H9 (cell line): ENCODE measurements around the gene MPZL1. TPM values are rescaled to one million over a fixed set of nuclear protein-coding genes. Genes with fewer than 3 reads are reported as not detected.

Source experiments
- DNase-seq: peaks from one replicate; pipeline ENCODE4 v3.0.0-alpha.2; 2017
- H2AFZ ChIP-seq: one replicate; pipeline ENCODE4 v1.6.1; 2013; ENCODE audit warnings: mild to moderate bottlenecking, low read length, control low read depth, moderate library complexity
- H2AK5ac ChIP-seq: 2 replicates; pipeline ENCODE4 v1.6.1; 2013; ENCODE audit warnings: low read length, control low read depth, mixed read lengths; ENCODE audit not compliant: insufficient read length
- H2BK120ac ChIP-seq: one replicate; pipeline ENCODE4 v1.6.1; 2013; ENCODE audit warnings: low read depth, mild to moderate bottlenecking, low read length, control low read depth, inconsistent platforms; ENCODE audit not compliant: poor library complexity, severe bottlenecking
- H2BK12ac ChIP-seq: 2 replicates; pipeline ENCODE4 v1.6.1; 2013; ENCODE audit warnings: low read length, control low read depth, mixed read lengths, low read depth; ENCODE audit not compliant: insufficient read length
- H2BK15ac ChIP-seq: 2 replicates; pipeline ENCODE4 v1.6.1; 2013; ENCODE audit warnings: low read depth, low read length, control low read depth
- H2BK20ac ChIP-seq: one replicate; pipeline ENCODE4 v1.6.1; 2013; ENCODE audit warnings: low read depth, mild to moderate bottlenecking, low read length, control low read depth, inconsistent platforms; ENCODE audit not compliant: poor library complexity, severe bottlenecking
- H2BK5ac ChIP-seq: 2 replicates; pipeline ENCODE4 v1.6.1; 2013; ENCODE audit warnings: low read length, control low read depth, mixed read lengths; ENCODE audit not compliant: insufficient read length
- H3K14ac ChIP-seq: 2 replicates; pipeline ENCODE4 v1.6.1; 2013; ENCODE audit warnings: low read length, control low read depth; ENCODE audit not compliant: insufficient read depth
- H3K18ac ChIP-seq: 2 replicates; pipeline ENCODE4 v1.6.1; 2013; ENCODE audit warnings: low read depth, mild to moderate bottlenecking, mixed read lengths, low read length, control low read depth; ENCODE audit not compliant: insufficient read length
- H3K23ac ChIP-seq: 2 replicates; pipeline ENCODE4 v1.6.1; 2013; ENCODE audit warnings: low read length, control low read depth, mixed read lengths, low read depth; ENCODE audit not compliant: insufficient read length
- H3K23me2 ChIP-seq: 2 replicates; pipeline ENCODE4 v1.6.1; 2013; ENCODE audit warnings: low read depth, mild to moderate bottlenecking, mixed read lengths, low read length, control low read depth; ENCODE audit not compliant: insufficient read length, poor library complexity, severe bottlenecking
- H3K27ac ChIP-seq: 2 replicates; pipeline ENCODE4 v1.5.1; 2013; ENCODE audit warnings: low read length, control low read depth, mixed read lengths, low read depth; ENCODE audit not compliant: insufficient read length
- H3K27me3 ChIP-seq: 2 replicates; pipeline ENCODE4 v1.6.1; 2013; ENCODE audit warnings: low read length, control low read depth, inconsistent platforms; ENCODE audit not compliant: insufficient read depth
- H3K4ac ChIP-seq: 2 replicates; pipeline ENCODE4 v1.6.1; 2013; ENCODE audit warnings: low read depth, mild to moderate bottlenecking, control low read depth, inconsistent platforms, low read length, moderate library complexity
- H3K4me1 ChIP-seq: 2 replicates; pipeline ENCODE4 v1.6.1; 2013; ENCODE audit warnings: low read length, control low read depth, inconsistent platforms; ENCODE audit not compliant: insufficient read depth
- H3K4me2 ChIP-seq: 2 replicates; pipeline ENCODE4 v1.6.1; 2013; ENCODE audit warnings: low read length, control low read depth, mixed read lengths; ENCODE audit not compliant: insufficient read length, insufficient read depth
- H3K56ac ChIP-seq: 2 replicates; pipeline ENCODE4 v1.6.1; 2013; ENCODE audit warnings: low read depth, mild to moderate bottlenecking, mixed read lengths, low read length, control low read depth; ENCODE audit not compliant: insufficient read length
- H3K79me1 ChIP-seq: 2 replicates; pipeline ENCODE4 v1.6.1; 2013; ENCODE audit warnings: low read depth, mild to moderate bottlenecking, moderate library complexity, low read length, control low read depth, inconsistent platforms; ENCODE audit not compliant: insufficient read depth, poor library complexity, severe bottlenecking
- H3K79me2 ChIP-seq: 2 replicates; pipeline ENCODE4 v1.6.1; 2013; ENCODE audit warnings: low read length, control low read depth, inconsistent platforms; ENCODE audit not compliant: insufficient read depth
- H3K9ac ChIP-seq: 2 replicates; pipeline ENCODE4 v1.6.1; 2013; ENCODE audit warnings: low read length, control low read depth, mixed read lengths; ENCODE audit not compliant: insufficient read length; ENCODE audit errors: extremely low read depth
- H3K9me3 ChIP-seq: one replicate; pipeline ENCODE4 v1.6.1; 2013; ENCODE audit warnings: low read depth, low read length, inconsistent platforms; ENCODE audit not compliant: control insufficient read depth
- H3T11ph ChIP-seq: one replicate; pipeline ENCODE4 v1.6.1; 2013; ENCODE audit warnings: mild to moderate bottlenecking, low read length, control low read depth, inconsistent platforms
- H4K20me1 ChIP-seq: one replicate; pipeline ENCODE4 v1.6.1; 2013; ENCODE audit not compliant: control insufficient read depth, insufficient read length, insufficient read depth
- H4K5ac ChIP-seq: 2 replicates; pipeline ENCODE4 v1.6.1; 2013; ENCODE audit warnings: low read depth, mild to moderate bottlenecking, mixed read lengths, low read length, control low read depth; ENCODE audit not compliant: insufficient read length
- H4K8ac ChIP-seq: replicated peaks from 2 replicates; pipeline ENCODE4 v1.6.1; 2013; ENCODE audit warnings: low read length, control low read depth, mixed read lengths, low read depth; ENCODE audit not compliant: insufficient read length
- H4K91ac ChIP-seq: 2 replicates; pipeline ENCODE4 v1.6.1; 2013; ENCODE audit warnings: low read depth, mild to moderate bottlenecking, moderate library complexity, mixed read lengths, low read length, control low read depth; ENCODE audit not compliant: insufficient read length
- H3K27ac Mint-ChIP-seq, 3 experiments: 2 replicates in 2 of 3; 3 replicates in 1 of 3; pipeline ENCODE4 v1.8.0; 2020 to 2021; ENCODE audit warnings: mixed read lengths in 3 of 3, mild to moderate bottlenecking in 1 of 3, moderate library complexity in 1 of 3
- H3K27me3 Mint-ChIP-seq: 2 replicates; pipeline ENCODE4 v1.8.0; 2021; ENCODE audit warnings: low read depth, mild to moderate bottlenecking, moderate library complexity, mixed read lengths
- H3K36me3 Mint-ChIP-seq, 3 experiments: 2 replicates in 2 of 3; 3 replicates in 1 of 3; pipeline ENCODE4 v1.8.0; 2020 to 2021; ENCODE audit warnings: low read depth in 3 of 3, mixed read lengths in 3 of 3; ENCODE audit not compliant: insufficient read depth in 1 of 3
- H3K4me1 Mint-ChIP-seq, 2 experiments: 2 replicates each; pipeline ENCODE4 v1.8.0; 2020; ENCODE audit warnings: mixed read lengths in 2 of 2
- H3K4me3 Mint-ChIP-seq, 2 experiments: 2 replicates in 1 of 2; 3 replicates in 1 of 2; pipeline ENCODE4 v1.8.0; 2020 to 2021; ENCODE audit warnings: mild to moderate bottlenecking in 2 of 2, mixed read lengths in 2 of 2, moderate library complexity in 1 of 2
- H3K9me3 Mint-ChIP-seq, 2 experiments: 2 replicates in 1 of 2; 3 replicates in 1 of 2; pipeline ENCODE4 v1.8.0; 2020; ENCODE audit warnings: mild to moderate bottlenecking in 2 of 2, mixed read lengths in 2 of 2, moderate library complexity in 1 of 2
- CTCF ChIP-seq: fragments of 200-600 bp; sonication (generic); conservative IDR thresholded peaks from 3 replicates; pipeline ENCODE4 v1.8.0; 2021; ENCODE audit warnings: antibody characterized with exemption, mild to moderate bottlenecking
- WGBS: extraction: QIAGEN DNeasy Blood & Tissue Kit; methylation state at CpG from one replicate; pipeline ENCODE4 v1.1.7; 2013; ENCODE audit warnings: missing lambda C conversion rate, low lambda C conversion rate, mixed read lengths; ENCODE audit not compliant: insufficient read length; ENCODE audit errors: extremely low coverage; 5-methylcytosine and 5-hydroxymethylcytosine counted together
- total RNA-seq: library from RNA; stranded (reverse); gene quantifications from 2 replicates; pipeline ENCODE4 v1.2.1, GENCODE V29; 2021

Gene MPZL1
- total RNA-seq, 1 experiment from 2014 or later = 60.7 TPM

GRCh38 chr1:167673265-167673664, 48.5 kb upstream of the MPZL1 start:
- no CpG with 5 or more reads among the region's 4 CpGs for WGBS
- H2BK20ac ChIP-seq = no peak overlapping the region
- no peak overlapping the region for H2AFZ ChIP-seq
- H3K27me3 ChIP-seq = no peaks in the 10 kb centered on the region
- H4K91ac ChIP-seq = no peak overlapping the region
- H3K23me2 ChIP-seq = no peaks in the 10 kb centered on the region
- Mint-ChIP-seq H3K36me3 (no peaks in the 10 kb centered on the region), H3K4me3 (no peak overlapping the region), H3K9me3 (no peaks in the 10 kb centered on the region), H3K27ac (no peak overlapping the region), H3K27me3 (peaks cover 4% of the 10 kb centered on the region), H3K4me1 (peaks cover 21 to 24% of the 10 kb centered on the region in 2 experiments)
- no peak overlapping the region for H3T11ph ChIP-seq
- H3K9me3 ChIP-seq = no peaks in the 10 kb centered on the region
- no peak overlapping the region for H2BK120ac ChIP-seq
- H3K4me2 ChIP-seq = no peak overlapping the region
- no peak overlapping the region for H3K9ac ChIP-seq
- H3K14ac ChIP-seq = no peak overlapping the region
- H3K79me1 ChIP-seq = no peaks in the 10 kb centered on the region
- no peak for TF ChIP-seq CTCF
- no peaks in the 10 kb centered on the region for H4K20me1 ChIP-seq
- H4K5ac ChIP-seq = no peak overlapping the region
- no peak overlapping the region for H2AK5ac ChIP-seq
- H4K8ac ChIP-seq = no peak overlapping the region
- H2BK5ac ChIP-seq = no peak overlapping the region
- no peaks in the 10 kb centered on the region for H3K4me1 ChIP-seq
- no peak for DNase-seq
- no peak overlapping the region for H2BK15ac ChIP-seq
- H2BK12ac ChIP-seq = no peak overlapping the region
- no peak overlapping the region for H3K27ac ChIP-seq
- no peak overlapping the region for H3K18ac ChIP-seq
- no peak overlapping the region for H3K23ac ChIP-seq
- H3K4ac ChIP-seq = no peak overlapping the region
- H3K56ac ChIP-seq = no peak overlapping the region
- no peaks in the 10 kb centered on the region for H3K79me2 ChIP-seq
